Endothelial cell of umbilical vein (primary cell): ENCODE data around the gene TEX22. TPM values are rescaled to one million over a fixed set of nuclear protein-coding genes. Genes with fewer than 3 reads are reported as not detected.
"Not testable (repeated sequence)": the region's sequence is repeated elsewhere in the genome, so short reads cannot be mapped to it uniquely, and the experiment has no call there.

ENCODE experiments used
- BruUV-seq: library from RNA; stranded (reverse); fragments of 400-500 nt; replicated peaks from 2 replicates; lab custom pipeline; 2021; lab: Mats Ljungman, UMichigan
- CTCF ChIA-PET: fragments of 300-600, 350-600 bp; sonication (Branson Sonifier 250); formaldehyde crosslinking; loops from one replicate; lab custom pipeline; 2021; ENCODE audit warnings: antibody characterized with exemption, inconsistent platforms; lab: Charles Lee
- POLR2A ChIA-PET: fragments of 300-600, 350-600 bp; sonication (Branson Sonifier 250); formaldehyde crosslinking; loops from one replicate; lab custom pipeline; 2021; ENCODE audit warnings: antibody characterized with exemption, inconsistent platforms; lab: Charles Lee
- DNase-seq: peaks from one replicate; pipeline ENCODE4 v3.0.0-alpha.2; 2011; ENCODE audit warnings: low read depth, low spot score
- FAIRE-seq: peaks from 2 replicates; lab custom pipeline; 2011; peaks lifted over from hg19 to GRCh38; lab: Jason Lieb, UNC
- H2AFZ ChIP-seq: 2 replicates; pipeline ENCODE4 v1.6.0; 2012; ENCODE audit warnings: low read depth, low read length, control low read depth, inconsistent platforms
- H3K27ac ChIP-seq: 2 replicates; pipeline ENCODE4 v1.5.1; 2011; ENCODE audit warnings: low read depth, mild to moderate bottlenecking, control low read depth, low read length, moderate library complexity; ENCODE audit not compliant: insufficient read depth
- H3K27me3 ChIP-seq, 2 experiments: 2 replicates each; pipeline versions ENCODE4 v1.6.0 to v1.6.1; 2011; ENCODE audit warnings: low read length in 2 of 2, mixed read lengths in 1 of 2; ENCODE audit not compliant: control insufficient read depth in 2 of 2, insufficient read depth in 2 of 2
- H3K36me3 ChIP-seq, 2 experiments: 2 replicates in 1 of 2; 3 replicates in 1 of 2; pipeline ENCODE4 v1.5.1; 2011; ENCODE audit warnings: low read length in 2 of 2, mild to moderate bottlenecking in 1 of 2, moderate library complexity in 1 of 2; ENCODE audit not compliant: control insufficient read depth in 2 of 2, insufficient read depth in 2 of 2; ENCODE audit errors: extremely low read depth in 1 of 2
- H3K4me1 ChIP-seq: 3 replicates; pipeline ENCODE4 v1.5.1; 2011; ENCODE audit warnings: mild to moderate bottlenecking, low read length; ENCODE audit not compliant: control insufficient read depth, insufficient read depth; ENCODE audit errors: extremely low read depth
- H3K4me2 ChIP-seq: 2 replicates; pipeline ENCODE4 v1.6.1; 2011; ENCODE audit warnings: low read length, control low read depth, mixed read lengths; ENCODE audit not compliant: insufficient read depth
- H3K4me3 ChIP-seq, 3 experiments: fragments of 200-600 bp in 1 of 3; sonication (generic), shearing (Covaris generic) in 1 of 3; replicated peaks in 1 of 3; 2 replicates each; pipeline ENCODE4 v1.5.1; 2011 to 2016; ENCODE audit warnings: control low read depth in 3 of 3, low read length in 3 of 3, mild to moderate bottlenecking in 2 of 3, inconsistent platforms in 1 of 3, low read depth in 1 of 3, moderate library complexity in 1 of 3; ENCODE audit not compliant: insufficient read depth in 1 of 3
- H3K79me2 ChIP-seq: 2 replicates; pipeline ENCODE4 v1.6.0; 2012; ENCODE audit warnings: low read length, inconsistent platforms; ENCODE audit not compliant: control insufficient read depth, insufficient read depth
- H3K9ac ChIP-seq: replicated peaks from 2 replicates; pipeline ENCODE3; 2011; ENCODE audit warnings: low read length, control low read depth; ENCODE audit not compliant: insufficient read depth; ENCODE audit errors: extremely low read depth
- H3K9me1 ChIP-seq: replicated peaks from 3 replicates; pipeline ENCODE4 v1.6.0; 2011; ENCODE audit warnings: mild to moderate bottlenecking, low read length; ENCODE audit not compliant: control insufficient read depth, insufficient read depth; ENCODE audit errors: extremely low read depth
- H3K9me3 ChIP-seq: replicated peaks from 2 replicates; pipeline ENCODE4 v1.5.1; 2012; ENCODE audit warnings: low read length, inconsistent platforms; ENCODE audit not compliant: control insufficient read depth, insufficient read depth
- H4K20me1 ChIP-seq: replicated peaks from 2 replicates; pipeline ENCODE3; 2011; ENCODE audit warnings: mild to moderate bottlenecking, low read length; ENCODE audit not compliant: control insufficient read depth, insufficient read depth; ENCODE audit errors: extremely low read depth
- FOS ChIP-seq: IDR thresholded peaks from 2 replicates; pipeline ENCODE4 v1.6.1; 2011; ENCODE audit warnings: mild to moderate bottlenecking, low read length, moderate library complexity, borderline replicate concordance; ENCODE audit not compliant: insufficient read depth
- dilution Hi-C: fragments of 300-500 bp; cut with MboI; formaldehyde crosslinking; loops from one replicate; pipeline ENCODE4 v1.15.0; 2019; ENCODE audit warnings: low sequenced_read_pairs; ENCODE audit not compliant: extremely low pct_ligation_motif_present
- intact Hi-C: fragments of 100-400 bp; cut with micrococcal nuclease; formaldehyde crosslinking; loops from one replicate; pipeline ENCODE4 v1.10.0; 2022
- polyA plus RNA-seq, 4 experiments: library from polyadenylated mRNA; depleted of rRNA in 3 of 4; stranded (reverse) in 3 of 4; unstranded in 1 of 4; fragments of >200 nt; gene quantifications; 2 replicates each; pipeline versions ENCODE4 v1.2.1 to v1.2.3, GENCODE V29; 2011 to 2012; ENCODE audit warnings: missing spikeins in 1 of 4
- total RNA-seq: library from RNA; stranded (reverse); gene quantifications from 2 replicates; pipeline ENCODE4 v1.2.3, GENCODE V29; 2021

Gene TEX22
- total and polyA plus RNA-seq, 2 donors (not counting 3 experiments of a cell fraction or from before 2014, with no cell fraction given), result 0.06 to 1.1 TPM

DNA sequence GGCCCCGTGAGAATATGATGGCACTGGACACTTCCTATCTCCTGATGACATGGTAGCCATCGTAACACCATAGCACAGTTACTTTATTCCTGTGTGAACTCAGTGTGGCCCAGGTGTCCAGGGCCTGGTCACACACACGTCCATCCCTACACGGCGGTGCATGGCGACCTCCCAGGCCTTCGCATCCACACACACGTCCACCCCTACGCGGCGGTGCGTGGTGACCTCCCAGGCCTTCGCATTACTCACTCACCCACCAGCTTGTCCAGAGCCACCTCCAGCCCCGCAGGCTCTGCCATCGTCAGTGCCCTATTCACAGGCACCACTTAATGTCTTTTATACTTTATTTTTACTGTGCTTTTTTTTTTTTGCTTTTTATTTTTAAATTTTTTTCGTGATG is 39.4 kb upstream of the TEX22 start:
- H3K9me3 ChIP-seq, result no peaks in the 10 kb centered on the region
- intact Hi-C loops (no loop called here), dilution Hi-C loops (no loop called here)
- H3K4me3 ChIP-seq, result no peak overlapping the region
- H2AFZ ChIP-seq, result no peak overlapping the region
- no peaks in the 10 kb centered on the region for H3K27me3 ChIP-seq
- H3K27ac ChIP-seq, result no peak overlapping the region
- no peaks in the 10 kb centered on the region for H3K9me1 ChIP-seq
- DNase-seq (no peak), FAIRE-seq (no peak)
- H3K4me1 ChIP-seq, result no peaks in the 10 kb centered on the region
- BruUV-seq, result no TSS peak
- H4K20me1 ChIP-seq, result no peaks in the 10 kb centered on the region
- TF ChIP-seq FOS, result no peak
- H3K4me2 ChIP-seq, result no peak overlapping the region
- H3K79me2 ChIP-seq, result no peaks in the 10 kb centered on the region
- POLR2A ChIA-PET, result no interaction called here
- H3K9ac ChIP-seq, result no peak overlapping the region
- CTCF ChIA-PET, result no interaction called here
- H3K36me3 ChIP-seq, result peaks cover 0 to 2% of the 10 kb centered on the region in 2 experiments

DNA sequence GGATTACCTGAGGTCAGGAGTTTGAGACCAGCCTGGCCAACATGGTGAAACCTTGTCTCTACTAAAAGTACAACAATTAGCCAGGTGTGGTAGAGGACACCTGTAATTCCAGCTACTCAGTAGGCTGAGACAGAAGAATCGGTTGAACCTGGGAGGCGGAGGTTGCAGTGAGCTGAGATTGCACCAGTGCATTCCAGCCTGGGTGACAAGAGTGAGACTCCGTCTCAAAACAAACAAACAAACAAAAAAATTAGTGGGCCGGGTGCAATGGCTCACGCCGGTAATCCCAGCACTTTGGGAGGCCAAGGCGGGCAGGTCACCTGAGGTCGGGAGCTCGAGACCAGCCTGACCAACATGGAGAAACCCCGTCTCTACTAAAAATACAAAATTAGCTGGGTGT is 36.9 kb upstream of the TEX22 start:
- BruUV-seq, FAIRE-seq, H3K79me2 ChIP-seq, H3K27me3 ChIP-seq, H3K4me2 ChIP-seq, POLR2A ChIA-PET, H2AFZ ChIP-seq, H3K36me3 ChIP-seq, H3K9me3 ChIP-seq, DNase-seq, H4K20me1 ChIP-seq, intact Hi-C loops, H3K4me3 ChIP-seq, H3K9me1 ChIP-seq, dilution Hi-C loops, H3K9ac ChIP-seq, H3K27ac ChIP-seq, H3K4me1 ChIP-seq: not testable (repeated sequence)
- CTCF ChIA-PET, result interaction anchor here (1.4 kb wide), 1 partner anchor 10 kb away, joined by 4 read pairs; no protein-coding TSS in a partner anchor
